WERI-Rb-1 (cell line): ENCODE results near the gene BLVRA.

Experiments
- DNase-seq: peaks from one replicate; pipeline ENCODE4 v3.0.0-alpha.2; 2020
- H3K27ac ChIP-seq: fragments of 250-450 bp; sonication (Bioruptor Pico); 2 replicates; pipeline ENCODE4 v1.5.1; 2020; ENCODE audit warnings: mild to moderate bottlenecking, moderate library complexity
- H3K27me3 ChIP-seq: fragments of 250-450 bp; sonication (Bioruptor Pico); 2 replicates; pipeline ENCODE4 v1.5.1; 2021; ENCODE audit warnings: mild to moderate bottlenecking, low read depth, moderate library complexity; ENCODE audit not compliant: insufficient read depth, severe bottlenecking
- H3K36me3 ChIP-seq: fragments of 250-450 bp; sonication (Bioruptor Pico); 2 replicates; pipeline ENCODE4 v1.5.1; 2020; ENCODE audit warnings: mild to moderate bottlenecking, moderate library complexity
- H3K4me3 ChIP-seq: 2 replicates; pipeline ENCODE4 v1.5.1; 2011; ENCODE audit warnings: low read depth, mild to moderate bottlenecking, control low read depth, low read length
- H3K9me3 ChIP-seq: fragments of 250-450 bp; sonication (Bioruptor Pico); 2 replicates; pipeline ENCODE4 v1.5.1; 2021; ENCODE audit warnings: mild to moderate bottlenecking, moderate library complexity; ENCODE audit not compliant: severe bottlenecking
- CTCF ChIP-seq: IDR thresholded peaks from 2 replicates; pipeline ENCODE4 v1.5.1; 2011; ENCODE audit warnings: low read depth, mild to moderate bottlenecking, control low read depth, inconsistent platforms, low read length

Gene BLVRA

GRCh38 chr7:43851805-43852204 lies 93.3 kb downstream of the BLVRA start:
- Histone ChIP-seq H3K27me3 (no peaks in the 10 kb centered on the region), H3K36me3 (no peaks in the 10 kb centered on the region), H3K9me3 (no peaks in the 10 kb centered on the region), H3K4me3 (no peak overlapping the region), H3K27ac (no peak overlapping the region)
- no peak for TF ChIP-seq CTCF
- no peak for DNase-seq

- no peak overlapping the region for H3K27ac ChIP-seq
- no peaks in the 10 kb centered on the region for H3K27me3 ChIP-seq
- H3K36me3 ChIP-seq, result no peaks in the 10 kb centered on the region
- no peak for TF ChIP-seq CTCF
- no peak overlapping the region for H3K4me3 ChIP-seq
- DNase-seq, result no peak
- peaks cover 2% of the 10 kb centered on the region for H3K9me3 ChIP-seq
These were observed 96.7 kb downstream of the BLVRA start for GRCh38 chr7:43855176-43855575.

- no peaks in the 10 kb centered on the region for H3K36me3 ChIP-seq
- no peaks in the 10 kb centered on the region for H3K27me3 ChIP-seq
- no peak for DNase-seq
- no peak overlapping the region for H3K27ac ChIP-seq
- peaks cover 2% of the 10 kb centered on the region for H3K9me3 ChIP-seq
- TF ChIP-seq CTCF, result no peak
- H3K4me3 ChIP-seq, result no peak overlapping the region
These were observed 97.8 kb downstream of the BLVRA start for GRCh38 chr7:43856316-43856715.
